ENCODE results near the gene PRICKLE2. TPM values are rescaled to one million over a fixed set of nuclear protein-coding genes. Genes with fewer than 3 reads are reported as not detected.

The PRICKLE2 gene
- total RNA-seq, 2 experiments from 2014 or later, result not detected

GRCh38 chr3:64190517-64191515 lies 34.5 kb downstream of the PRICKLE2 start:
- no peak for DNase-seq
- Mint-ChIP-seq H3K4me1 (ENCODE audit: low read depth) (no peaks in the 10 kb centered on the region), H3K36me3 (ENCODE audit: low read depth) (no peaks in the 10 kb centered on the region), H3K9me3 (peaks cover 2% of the 10 kb centered on the region), H3K27ac (no peak overlapping the region), H3K27me3 (no peaks in the 10 kb centered on the region), H3K4me3 (no peak overlapping the region)
- ATAC-seq, result no peak
- no peak for TF ChIP-seq CTCF (IDR thresholded peaks at IDR 0.05)
- POLR2A ChIA-PET, result no interaction called here
- intact Hi-C loops (cut with micrococcal nuclease), result no loop called here
- CTCF ChIA-PET, result no interaction called here

- no peaks in the 10 kb centered on the region for H3K4me1 Mint-ChIP-seq (ENCODE audit: low read depth)
- CTCF ChIA-PET, result no interaction called here
- no peak for ATAC-seq
- no peak overlapping the region for H3K4me3 Mint-ChIP-seq
- no peak for TF ChIP-seq CTCF (IDR thresholded peaks at IDR 0.05)
- intact Hi-C loops (cut with micrococcal nuclease), result no loop called here
- H3K27ac Mint-ChIP-seq, result no peak overlapping the region
- no peak for DNase-seq
- POLR2A ChIA-PET, result no interaction called here
- H3K36me3 Mint-ChIP-seq (ENCODE audit: low read depth), result no peaks in the 10 kb centered on the region
- H3K27me3 Mint-ChIP-seq, result no peaks in the 10 kb centered on the region
- H3K9me3 Mint-ChIP-seq, result peaks cover 2% of the 10 kb centered on the region
Observed at GRCh38 chr3:64188810-64189560, 36.3 kb downstream of the PRICKLE2 start.

- ChIA-PET POLR2A (no interaction called here), CTCF (no interaction called here)
- Mint-ChIP-seq H3K4me3 (no peak overlapping the region), H3K27ac (no peak overlapping the region), H3K27me3 (no peaks in the 10 kb centered on the region), H3K4me1 (ENCODE audit: low read depth) (no peaks in the 10 kb centered on the region), H3K36me3 (ENCODE audit: low read depth) (no peaks in the 10 kb centered on the region), H3K9me3 (no peaks in the 10 kb centered on the region)
- intact Hi-C loops (cut with micrococcal nuclease), result no loop called here
- no peak for ATAC-seq
- no peak for DNase-seq
- no peak for TF ChIP-seq CTCF (IDR thresholded peaks at IDR 0.05)
Observed at GRCh38 chr3:64187065-64187959, 38.0 kb downstream of the PRICKLE2 start.

- Mint-ChIP-seq H3K4me1 (ENCODE audit: low read depth) (no peaks in the 10 kb centered on the region), H3K4me3 (no peak overlapping the region), H3K9me3 (no peaks in the 10 kb centered on the region), H3K27me3 (peaks cover 1% of the 10 kb centered on the region), H3K36me3 (ENCODE audit: low read depth) (no peaks in the 10 kb centered on the region), H3K27ac (no peak overlapping the region)
- intact Hi-C loops (cut with micrococcal nuclease), result no loop called here
- CTCF ChIA-PET, result no interaction called here
- POLR2A ChIA-PET, result no interaction called here
- DNase-seq, result no peak
- ATAC-seq, result no peak
- no peak for TF ChIP-seq CTCF (IDR thresholded peaks at IDR 0.05)
Observed at GRCh38 chr3:64186667-64187064, 38.6 kb downstream of the PRICKLE2 start.
